GM12801 (cell line): ENCODE measurements around the gene RPL7A.

Source experiments
- CTCF ChIP-seq: IDR thresholded peaks from one replicate; pipeline ENCODE4 v1.5.1; 2011; ENCODE audit warnings: control low read depth; ENCODE audit not compliant: insufficient read length; ENCODE audit errors: extremely low read depth

RPL7A gene

GRCh38 chr9:133370685-133371084 is 22.7 kb downstream of the RPL7A start:
- no peak for TF ChIP-seq CTCF

GRCh38 chr9:133371261-133371711 is 23.3 kb downstream of the RPL7A start:
- TF ChIP-seq CTCF = no peak

- no peak for TF ChIP-seq CTCF
Measured at GRCh38 chr9:133372144-133372543, 24.1 kb downstream of the RPL7A start.

- no peak for TF ChIP-seq CTCF
Measured at GRCh38 chr9:133374612-133375115, 26.6 kb downstream of the RPL7A start.

GRCh38 chr9:133375116-133375723 is 27.2 kb downstream of the RPL7A start:
- TF ChIP-seq CTCF = no peak

GRCh38 chr9:133375724-133376654 is 28.0 kb downstream of the RPL7A start, which contains the start of the genes STKLD1 and SURF4:
TSS of gene STKLD1 (plus strand) at chr9:133376366. CDS start at chr9:133376474, 108 bp downstream.
TSS of gene SURF4 (minus strand) at chr9:133376060. CDS start at chr9:133375969, 91 bp downstream.
- TF ChIP-seq CTCF = no peak

GRCh38 chr9:133377721-133378216 is 29.8 kb downstream of the RPL7A start:
- no peak for TF ChIP-seq CTCF
